MG63 (cell line): ENCODE measurements around the gene EXOG. TPM values are rescaled to one million over a fixed set of nuclear protein-coding genes. Genes with fewer than 3 reads are reported as not detected.

ENCODE experiments used
- DNase-seq: peaks from one replicate; pipeline ENCODE4 v3.0.0-alpha.2; 2020
- H3K27me3 ChIP-seq: fragments of 250-450 bp; sonication (Bioruptor Pico); 2 replicates; pipeline ENCODE4 v1.5.1; 2020; ENCODE audit warnings: mild to moderate bottlenecking, moderate library complexity
- H3K36me3 ChIP-seq: fragments of 250-450 bp; sonication (Bioruptor Pico); 2 replicates; pipeline ENCODE4 v1.5.1; 2020; ENCODE audit warnings: mild to moderate bottlenecking, moderate library complexity
- H3K4me3 ChIP-seq: fragments of 250-450 bp; sonication (Bioruptor Pico); 2 replicates; pipeline ENCODE4 v1.5.1; 2020; ENCODE audit warnings: mild to moderate bottlenecking, moderate library complexity
- H3K9me3 ChIP-seq: fragments of 250-450 bp; sonication (Bioruptor Pico); 2 replicates; pipeline ENCODE4 v1.5.1; 2020; ENCODE audit warnings: mild to moderate bottlenecking, moderate library complexity
- total RNA-seq: library from RNA; depleted of rRNA; stranded (reverse); fragments of >200 nt; shearing (Covaris generic); gene quantifications from 2 replicates; pipeline ENCODE4 v1.2.3, GENCODE V29; 2014; ENCODE audit warnings: low replicate concordance

Gene EXOG
- total RNA-seq, 1 experiment from 2014 or later, result 4.7 TPM

DNA sequence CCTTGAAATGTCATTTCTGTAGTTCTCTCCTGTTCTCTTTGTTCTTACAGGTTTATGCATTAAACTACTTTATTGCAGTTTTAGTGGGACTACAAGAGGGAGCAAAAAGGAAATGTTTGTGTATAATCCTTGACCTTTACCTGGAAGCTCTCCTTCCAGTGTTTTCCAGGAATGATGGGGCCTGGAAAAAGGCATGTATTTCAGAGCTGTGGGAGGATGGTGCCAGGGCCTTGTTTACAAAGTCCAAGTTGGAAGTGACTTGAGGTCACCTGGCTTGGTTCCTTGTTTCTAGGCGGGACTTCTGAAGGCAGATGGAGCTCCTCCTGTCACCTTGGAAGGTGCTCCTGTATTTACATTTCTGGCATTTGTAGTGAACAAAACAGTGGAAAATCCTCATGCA is 27.4 kb upstream of the EXOG start:
- no peak overlapping the region for H3K4me3 ChIP-seq
- no peaks in the 10 kb centered on the region for H3K27me3 ChIP-seq
- no peak for DNase-seq
- no peaks in the 10 kb centered on the region for H3K36me3 ChIP-seq
- peaks cover 10% of the 10 kb centered on the region for H3K9me3 ChIP-seq

DNA sequence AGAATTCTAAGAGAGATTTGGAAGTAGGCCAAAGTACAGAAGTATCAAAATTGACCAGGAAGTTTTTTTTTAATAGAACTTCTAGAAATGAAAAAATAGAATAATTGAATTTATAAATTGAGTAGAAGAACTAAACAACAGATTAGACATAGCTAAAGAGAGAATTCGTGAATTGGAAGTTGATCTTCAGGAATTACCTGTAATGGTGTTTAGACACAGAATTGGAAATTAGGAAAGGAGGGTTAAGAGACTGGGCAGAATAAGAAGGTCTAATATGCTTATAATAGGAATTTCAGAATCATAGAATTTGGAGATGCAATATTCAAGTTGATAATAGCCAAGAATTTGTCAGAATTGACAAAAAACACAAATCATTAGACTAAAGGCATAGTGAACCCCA is 26.3 kb upstream of the EXOG start:
- H3K27me3 ChIP-seq, result no peaks in the 10 kb centered on the region
- peaks cover 8% of the 10 kb centered on the region for H3K9me3 ChIP-seq
- no peaks in the 10 kb centered on the region for H3K36me3 ChIP-seq
- H3K4me3 ChIP-seq, result no peak overlapping the region
- no peak for DNase-seq

DNA sequence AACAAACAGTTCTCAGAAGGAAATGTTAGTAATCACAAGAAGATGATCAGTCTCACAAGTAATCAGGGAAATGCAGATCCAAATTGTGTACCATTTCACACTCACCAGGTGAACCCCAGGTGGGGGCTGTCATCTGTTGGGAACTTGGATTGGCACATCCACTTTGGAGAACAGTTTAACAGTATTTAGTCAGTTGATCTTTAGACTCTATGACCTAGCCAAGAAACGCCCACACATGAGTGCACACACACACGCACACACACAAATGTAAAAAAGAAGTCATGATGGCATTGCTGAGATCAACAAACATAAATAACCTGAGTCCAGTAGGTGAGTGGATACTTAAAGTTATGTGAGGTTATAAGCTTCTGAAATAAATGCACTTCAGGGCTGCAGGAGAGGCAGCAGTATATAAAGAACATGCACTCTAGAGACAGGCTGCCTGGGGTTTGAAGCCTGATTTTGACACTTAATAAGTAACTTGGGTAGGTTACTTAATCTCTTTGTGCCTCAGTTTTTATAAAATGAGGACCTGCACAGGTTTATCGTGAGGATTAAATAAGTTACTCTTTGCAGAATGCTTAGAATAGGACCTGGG is 24.8 kb upstream of the EXOG start:
- Histone ChIP-seq H3K36me3 (no peaks in the 10 kb centered on the region), H3K4me3 (no peak overlapping the region), H3K9me3 (peaks cover 4% of the 10 kb centered on the region; the same call in 1 of the 2 replicates), H3K27me3 (no peaks in the 10 kb centered on the region)
- DNase-seq, result no peak

DNA sequence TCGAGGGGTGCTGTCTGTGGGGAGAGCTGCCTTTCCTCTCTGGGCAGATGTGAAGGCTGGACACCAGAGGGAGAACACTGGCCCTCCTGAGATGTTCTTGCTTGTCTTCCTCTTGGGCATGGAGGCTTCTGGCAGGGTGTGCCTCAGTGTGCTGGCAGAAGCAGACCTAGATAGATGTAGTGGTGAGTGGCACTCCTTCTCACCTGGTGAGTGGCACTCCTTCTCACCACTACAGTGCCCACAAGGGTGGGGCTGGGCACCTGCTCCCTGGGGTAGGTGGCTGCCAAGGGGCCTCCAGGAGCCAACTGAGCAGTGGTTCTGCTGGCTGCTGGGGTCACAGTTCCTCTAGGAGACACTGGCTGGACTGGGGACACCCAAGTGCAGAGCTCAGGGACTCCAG is 23.8 kb upstream of the EXOG start:
- Histone ChIP-seq H3K36me3 (no peaks in the 10 kb centered on the region), H3K9me3 (peaks cover 4% of the 10 kb centered on the region; the same call in 1 of the 2 replicates), H3K27me3 (no peaks in the 10 kb centered on the region), H3K4me3 (no peak overlapping the region)
- no peak for DNase-seq

GRCh38 chr3:38473229-38473628 is 22.9 kb upstream of the EXOG start:
- H3K27me3 ChIP-seq, result no peaks in the 10 kb centered on the region
- H3K4me3 ChIP-seq, result no peak overlapping the region
- no peak for DNase-seq
- H3K9me3 ChIP-seq, result peaks cover 4% of the 10 kb centered on the region; the same call in 1 of the 2 replicates
- H3K36me3 ChIP-seq, result no peaks in the 10 kb centered on the region

DNA sequence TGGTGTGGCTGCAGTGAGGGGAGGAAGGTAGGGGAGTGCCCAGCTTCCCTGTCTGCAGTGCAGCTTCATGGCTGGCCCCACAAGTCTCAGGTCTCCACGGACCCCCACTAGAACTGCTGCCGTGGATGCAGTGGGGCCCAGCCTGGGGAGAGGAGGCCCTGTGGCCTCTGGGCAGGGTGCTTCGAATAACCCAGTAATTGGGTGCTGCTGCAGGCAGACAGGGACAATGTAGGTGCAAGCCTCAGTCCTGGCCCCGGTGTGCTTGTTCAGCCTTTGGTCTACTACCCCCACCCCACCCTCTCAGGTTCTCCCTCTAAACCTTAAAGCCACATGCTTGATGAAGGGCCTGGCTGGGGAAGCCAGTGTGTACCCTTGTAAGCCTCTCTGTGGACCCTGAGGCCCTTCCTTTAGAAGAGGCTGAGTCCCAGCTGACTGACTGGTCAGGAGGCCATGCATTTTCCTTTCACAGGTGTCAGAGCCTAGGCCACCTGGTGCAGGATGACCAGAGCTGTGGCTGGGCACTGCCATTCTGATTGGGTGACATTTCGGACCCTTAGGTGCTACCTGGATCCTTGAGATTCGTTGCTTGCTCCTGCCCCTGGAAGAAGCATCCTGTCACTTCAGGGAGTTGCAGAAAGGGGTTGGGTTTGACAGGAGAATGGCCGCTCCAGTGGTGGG is 21.1 kb upstream of the EXOG start:
- no peaks in the 10 kb centered on the region for H3K27me3 ChIP-seq
- H3K4me3 ChIP-seq, result no peak overlapping the region
- peaks cover 2% of the 10 kb centered on the region; the same call in 1 of the 2 replicates for H3K9me3 ChIP-seq
- no peaks in the 10 kb centered on the region for H3K36me3 ChIP-seq
- DNase-seq, result no peak

DNA sequence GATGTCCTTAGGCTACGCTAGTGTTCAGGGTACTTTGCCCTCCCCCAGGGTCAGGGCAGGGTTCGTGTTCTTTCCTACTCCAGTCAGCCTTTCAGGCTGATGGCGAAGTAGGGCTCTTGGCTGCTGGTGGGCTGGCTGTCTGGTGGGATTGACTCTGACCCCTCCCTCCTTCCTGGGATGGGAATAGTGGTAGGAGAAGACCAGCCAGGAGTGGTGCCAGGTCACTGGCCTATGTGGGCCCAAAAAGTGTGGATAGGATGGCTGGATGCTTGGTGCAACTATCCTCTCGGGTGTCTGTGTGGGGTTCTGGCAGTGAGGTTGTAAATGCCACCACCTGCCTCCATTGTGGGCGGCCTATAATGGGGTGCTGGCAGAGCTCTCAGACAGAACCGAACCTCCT is 20.4 kb upstream of the EXOG start:
- Histone ChIP-seq H3K27me3 (no peaks in the 10 kb centered on the region), H3K9me3 (no peaks in the 10 kb centered on the region), H3K36me3 (no peaks in the 10 kb centered on the region), H3K4me3 (no peak overlapping the region)
- DNase-seq, result no peak

GRCh38 chr3:38476157-38476756 is 19.9 kb upstream of the EXOG start:
- Histone ChIP-seq H3K27me3 (no peaks in the 10 kb centered on the region), H3K9me3 (no peaks in the 10 kb centered on the region), H3K4me3 (no peak overlapping the region), H3K36me3 (no peaks in the 10 kb centered on the region)
- DNase-seq, result no peak

DNA sequence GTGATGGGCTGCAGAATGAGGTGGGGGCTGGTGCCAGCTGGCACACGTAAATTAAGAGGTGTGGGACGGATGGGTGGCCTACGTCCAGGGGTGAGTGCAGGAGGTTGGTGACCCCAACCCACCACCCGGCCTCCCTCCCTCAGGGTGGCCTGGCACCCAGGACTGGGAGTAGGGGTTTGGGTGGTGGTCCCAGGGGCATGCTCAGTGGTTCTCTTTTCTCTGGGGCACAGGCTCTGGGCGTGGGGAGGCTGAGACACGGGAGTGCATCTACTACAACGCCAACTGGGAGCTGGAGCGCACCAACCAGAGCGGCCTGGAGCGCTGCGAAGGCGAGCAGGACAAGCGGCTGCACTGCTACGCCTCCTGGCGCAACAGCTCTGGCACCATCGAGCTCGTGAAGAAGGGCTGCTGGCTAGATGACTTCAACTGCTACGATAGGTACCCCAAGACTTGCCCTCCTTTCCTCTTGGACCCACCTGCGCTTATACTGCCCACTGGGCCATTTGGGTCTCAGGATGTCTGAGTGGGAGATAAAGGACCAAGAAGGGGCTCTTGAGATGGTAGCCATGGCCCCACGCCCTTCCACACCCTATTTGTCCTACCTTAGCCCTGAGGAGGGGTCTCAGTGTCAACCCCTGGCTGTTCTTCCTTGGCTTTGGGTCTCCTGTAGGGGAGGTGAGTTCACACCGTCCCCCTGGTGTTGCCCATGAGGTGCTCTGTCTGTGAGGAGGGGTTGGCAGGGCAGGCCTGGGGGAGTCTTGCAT is 18.9 kb upstream of the EXOG start:
- no peak for DNase-seq
- Histone ChIP-seq H3K4me3 (no peak overlapping the region), H3K36me3 (no peaks in the 10 kb centered on the region), H3K9me3 (no peaks in the 10 kb centered on the region), H3K27me3 (no peaks in the 10 kb centered on the region)

GRCh38 chr3:38477839-38478450 is 18.2 kb upstream of the EXOG start:
- H3K9me3 ChIP-seq, result no peaks in the 10 kb centered on the region
- no peak overlapping the region for H3K4me3 ChIP-seq
- no peak for DNase-seq
- H3K36me3 ChIP-seq, result no peaks in the 10 kb centered on the region
- H3K27me3 ChIP-seq, result no peaks in the 10 kb centered on the region

- no peak for DNase-seq
- Histone ChIP-seq H3K36me3 (no peaks in the 10 kb centered on the region), H3K27me3 (no peaks in the 10 kb centered on the region), H3K9me3 (no peaks in the 10 kb centered on the region), H3K4me3 (no peak overlapping the region)
Measured at GRCh38 chr3:38478901-38479300, 17.2 kb upstream of the EXOG start.

GRCh38 chr3:38479431-38480092 is 16.6 kb upstream of the EXOG start:
- DNase-seq, result peak; percentile 37
- Histone ChIP-seq H3K36me3 (no peaks in the 10 kb centered on the region), H3K4me3 (no peak overlapping the region), H3K27me3 (no peaks in the 10 kb centered on the region), H3K9me3 (no peaks in the 10 kb centered on the region)

- no peak for DNase-seq
- no peaks in the 10 kb centered on the region for H3K27me3 ChIP-seq
- H3K4me3 ChIP-seq, result no peak overlapping the region
- no peaks in the 10 kb centered on the region for H3K9me3 ChIP-seq
- H3K36me3 ChIP-seq, result no peaks in the 10 kb centered on the region
Measured at GRCh38 chr3:38480093-38480445, 16.1 kb upstream of the EXOG start.

- H3K9me3 ChIP-seq, result no peaks in the 10 kb centered on the region
- no peaks in the 10 kb centered on the region for H3K36me3 ChIP-seq
Measured at GRCh38 chr3:38480930-38481329, 15.2 kb upstream of the EXOG start.

GRCh38 chr3:38482951-38483350 is 13.2 kb upstream of the EXOG start:
- no peak for DNase-seq
- Histone ChIP-seq H3K4me3 (no peak overlapping the region), H3K36me3 (no peaks in the 10 kb centered on the region), H3K9me3 (no peaks in the 10 kb centered on the region), H3K27me3 (no peaks in the 10 kb centered on the region)

More at GRCh38 chr3:38480930-38481329, 15.2 kb upstream of the EXOG start:
- H3K4me3 ChIP-seq, result no peak overlapping the region
- H3K27me3 ChIP-seq, result no peaks in the 10 kb centered on the region
- DNase-seq, result no peak

DNA sequence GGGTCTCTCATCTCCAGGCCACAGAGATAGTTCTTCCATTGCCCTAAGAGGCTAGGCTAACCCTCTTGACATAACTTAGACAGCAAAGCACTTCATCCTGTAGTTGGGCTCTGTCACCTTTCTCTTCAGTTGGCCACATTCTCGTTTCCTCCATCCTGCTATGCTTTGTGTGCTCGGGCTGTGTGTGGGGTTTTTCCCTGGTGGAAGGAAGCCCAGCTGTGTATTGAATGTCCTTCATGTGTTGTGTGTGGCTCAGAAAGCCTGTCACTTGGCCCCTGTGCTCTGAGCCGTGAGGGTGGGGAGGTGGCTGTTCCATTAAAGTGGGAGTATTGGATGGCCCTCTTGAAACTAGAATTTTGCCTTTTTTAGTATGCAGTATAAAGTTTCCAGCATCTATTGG is 8.8 kb upstream of the EXOG start:
- DNase-seq, result no peak

More for the DNA sequence above, 8.8 kb upstream of the EXOG start:
- no peaks in the 10 kb centered on the region for H3K27me3 ChIP-seq
- no peak overlapping the region for H3K4me3 ChIP-seq
- no peaks in the 10 kb centered on the region for H3K36me3 ChIP-seq
- no peaks in the 10 kb centered on the region for H3K9me3 ChIP-seq
